IMR-90 (cell line): ENCODE data around the gene FOCAD. TPM values are rescaled to one million over a fixed set of nuclear protein-coding genes. Genes with fewer than 3 reads are reported as not detected.

ENCODE experiments used
- ATAC-seq: fragments of 200-7000 bp; cut with Tn5 transposase; 2 replicates; pipeline ENCODE4 v1.9.1; 2020; ENCODE audit warnings: low read depth, mild to moderate bottlenecking, moderate library complexity
- Bru-seq: library from RNA; stranded (reverse); fragments of 400-500 nt; gene quantifications from one replicate; lab custom pipeline; 2021; lab: Mats Ljungman, UMichigan
- BruChase-seq, 2 experiments: library from RNA; stranded (reverse); fragments of 400-500 nt; gene quantifications; one replicate each; lab custom pipeline; 2021; lab: Mats Ljungman, UMichigan
- BruUV-seq: library from RNA; stranded (reverse); fragments of 400-500 nt; replicated peaks from 2 replicates; lab custom pipeline; 2021; lab: Mats Ljungman, UMichigan
- CTCF ChIA-PET: fragments of 300-600 bp; formaldehyde crosslinking; extraction: SDS; loops from one replicate; lab custom pipeline; 2021; ENCODE audit warnings: antibody characterized with exemption; lab: Yijun Ruan, JAX
- POLR2A ChIA-PET: fragments of 300-600 bp; sonication (Branson Sonifier 250); formaldehyde crosslinking; loops from one replicate; lab custom pipeline; 2022; ENCODE audit warnings: antibody characterized with exemption; ENCODE audit not compliant: unreplicated experiment; lab: Charles Lee
- DNase-seq: peaks from one replicate; pipeline ENCODE4 v3.0.0; 2013
- H2AFZ ChIP-seq: replicated peaks from 2 replicates; pipeline ENCODE3; 2013; ENCODE audit warnings: low read length, mild to moderate bottlenecking; ENCODE audit not compliant: poor library complexity
- H2AK5ac ChIP-seq: 2 replicates; pipeline ENCODE4 v1.6.1; 2013; ENCODE audit warnings: low read depth, low read length, inconsistent platforms
- H2AK9ac ChIP-seq: replicated peaks from 2 replicates; pipeline ENCODE3; 2013; ENCODE audit warnings: mild to moderate bottlenecking, low read depth, low read length, moderate library complexity; ENCODE audit not compliant: poor library complexity
- H2BK120ac ChIP-seq: 2 replicates; pipeline ENCODE4 v1.6.1; 2013; ENCODE audit warnings: low read depth, low read length, inconsistent platforms
- H2BK15ac ChIP-seq: 3 replicates; pipeline ENCODE4 v1.6.1; 2013; ENCODE audit warnings: low read depth, low read length, inconsistent platforms
- H2BK20ac ChIP-seq: 2 replicates; pipeline ENCODE4 v1.6.1; 2013; ENCODE audit warnings: low read depth, mild to moderate bottlenecking, inconsistent platforms, low read length, moderate library complexity
- H2BK5ac ChIP-seq: 2 replicates; pipeline ENCODE4 v1.6.1; 2013; ENCODE audit warnings: mild to moderate bottlenecking, low read depth, low read length, inconsistent platforms; ENCODE audit not compliant: poor library complexity, severe bottlenecking
- H3K14ac ChIP-seq: replicated peaks from 2 replicates; pipeline ENCODE4 v1.6.1; 2013; ENCODE audit warnings: low read depth, low read length, inconsistent platforms
- H3K18ac ChIP-seq: 2 replicates; pipeline ENCODE4 v1.6.1; 2013; ENCODE audit warnings: low read depth, low read length, control low read depth
- H3K23ac ChIP-seq: 2 replicates; pipeline ENCODE4 v1.6.1; 2013; ENCODE audit warnings: low read depth, low read length, inconsistent platforms
- H3K27ac ChIP-seq: 2 replicates; pipeline ENCODE4 v1.5.1; 2013; ENCODE audit warnings: mild to moderate bottlenecking, control low read depth, low read length; ENCODE audit not compliant: insufficient read depth
- H3K27me3 ChIP-seq: 2 replicates; pipeline ENCODE4 v1.6.1; 2013; ENCODE audit warnings: low read length; ENCODE audit not compliant: control insufficient read depth, insufficient read depth
- H3K36me3 ChIP-seq: 2 replicates; pipeline ENCODE4 v1.6.1; 2013; ENCODE audit warnings: low read length, mixed read lengths; ENCODE audit not compliant: control insufficient read depth, insufficient read depth
- H3K4ac ChIP-seq: 2 replicates; pipeline ENCODE4 v1.6.1; 2013; ENCODE audit warnings: low read depth, low read length, inconsistent platforms
- H3K4me1 ChIP-seq: 2 replicates; pipeline ENCODE4 v1.6.1; 2013; ENCODE audit warnings: low read length, mixed read lengths; ENCODE audit not compliant: control insufficient read depth, insufficient read depth
- H3K4me2 ChIP-seq: 2 replicates; pipeline ENCODE4 v1.6.1; 2013; ENCODE audit warnings: low read depth, mild to moderate bottlenecking, control low read depth, low read length, moderate library complexity
- H3K4me3 ChIP-seq: 2 replicates; pipeline ENCODE4 v1.5.1; 2013; ENCODE audit warnings: low read depth, mild to moderate bottlenecking, control low read depth, low read length, moderate library complexity; ENCODE audit not compliant: insufficient read depth
- H3K56ac ChIP-seq: 2 replicates; pipeline ENCODE4 v1.6.1; 2013; ENCODE audit warnings: low read length, inconsistent platforms; ENCODE audit not compliant: insufficient read depth; ENCODE audit errors: extremely low read depth
- H3K79me1 ChIP-seq, 2 experiments: 2 replicates each; pipeline ENCODE4 v1.6.1; 2013; ENCODE audit warnings: low read length in 2 of 2, inconsistent platforms in 1 of 2, low read depth in 1 of 2
- H3K9ac ChIP-seq: 2 replicates; pipeline ENCODE4 v1.6.1; 2013; ENCODE audit warnings: low read depth, low read length, control low read depth
- H3K9me1 ChIP-seq: 2 replicates; pipeline ENCODE4 v1.6.1; 2013; ENCODE audit warnings: low read length, inconsistent platforms; ENCODE audit not compliant: insufficient read depth
- H3K9me3 ChIP-seq: 2 replicates; pipeline ENCODE4 v1.6.1; 2013; ENCODE audit warnings: low read length; ENCODE audit not compliant: control insufficient read depth, insufficient read depth
- H4K20me1 ChIP-seq: 2 replicates; pipeline ENCODE4 v1.6.1; 2013; ENCODE audit warnings: low read length, inconsistent platforms; ENCODE audit not compliant: insufficient read depth
- H4K5ac ChIP-seq: 2 replicates; pipeline ENCODE4 v1.6.1; 2013; ENCODE audit warnings: mild to moderate bottlenecking, low read depth, low read length, control low read depth
- H4K8ac ChIP-seq, 2 experiments: 2 replicates each; pipeline ENCODE4 v1.6.1; 2013; ENCODE audit warnings: low read depth in 2 of 2, low read length in 2 of 2, control low read depth in 1 of 2, inconsistent platforms in 1 of 2
- H4K91ac ChIP-seq: 2 replicates; pipeline ENCODE4 v1.6.1; 2013; ENCODE audit warnings: low read depth, low read length, inconsistent platforms; ENCODE audit not compliant: insufficient read depth
- FOS ChIP-seq: fragments of 150-350 bp; IDR thresholded peaks from 2 replicates; pipeline ENCODE4 v1.6.1; 2016; ENCODE audit warnings: low read depth, low read length
- MAZ ChIP-seq: IDR thresholded peaks from 2 replicates; pipeline ENCODE4 v1.6.1; 2012; ENCODE audit warnings: low read depth, mild to moderate bottlenecking, low read length, improper control_type of control experiment, moderate library complexity, borderline replicate concordance
- MXI1 ChIP-seq: IDR thresholded peaks from 2 replicates; pipeline ENCODE4 v1.6.1; 2012; ENCODE audit warnings: low read depth, mild to moderate bottlenecking, low read length, moderate library complexity, borderline replicate concordance
- POLR2A ChIP-seq: IDR thresholded peaks from 2 replicates; pipeline ENCODE4 v1.6.1; 2012; ENCODE audit warnings: mild to moderate bottlenecking, low read depth, low read length
- SMC3 ChIP-seq: fragments of 150-350 bp; IDR thresholded peaks from 2 replicates; pipeline ENCODE4 v1.6.1; 2016; ENCODE audit warnings: low read depth, mild to moderate bottlenecking, antibody characterized with exemption, low read length, moderate library complexity
- WGBS, 2 experiments: methylation state at CpG; one replicate each; pipeline versions ENCODE4 v1.1.5 to v1.1.7; 2013; ENCODE audit warnings: missing lambda C conversion rate in 2 of 2; ENCODE audit not compliant: insufficient read length in 1 of 2; ENCODE audit errors: extremely low coverage in 2 of 2; 5-methylcytosine and 5-hydroxymethylcytosine counted together
- dilution Hi-C: fragments of 300-500 bp; cut with HindIII; formaldehyde crosslinking; loops from one replicate; pipeline ENCODE4 v1.14.3; 2018; ENCODE audit warnings: low sequenced_read_pairs; ENCODE audit not compliant: unreplicated experiment
- in situ Hi-C: fragments of 300-500 bp; cut with MboI; formaldehyde crosslinking; loops from 3 replicates; pipeline ENCODE4 v1.14.3; 2019; ENCODE audit warnings: low sequenced_read_pairs, inconsistent platforms, mixed read lengths
- intact Hi-C: fragments of 100-400 bp; cut with micrococcal nuclease; formaldehyde crosslinking; loops from 2 replicates; pipeline ENCODE4 v1.10.0; 2022
- long read RNA-seq: library from polyadenylated mRNA; unstranded; transcript quantifications from one replicate; pipeline ENCODE4 v2.0.0, GENCODE V29; 2021; ENCODE audit not compliant: unreplicated experiment
- polyA plus RNA-seq, 3 experiments: library from polyadenylated mRNA; depleted of rRNA; stranded (reverse); fragments of >200 nt; gene quantifications; 2 replicates each; pipeline ENCODE4 v1.2.3, GENCODE V29; 2012; ENCODE audit warnings: low replicate concordance in 1 of 3
- total RNA-seq: library from RNA; depleted of rRNA; stranded (reverse); fragments of >200 nt; gene quantifications from 2 replicates; pipeline ENCODE4 v1.2.3, GENCODE V29; 2012; rRNA removed

FOCAD gene
- 73.9 and 91.2 TPM in 2 replicates for total RNA-seq
- polyA plus RNA-seq (2012; rRNA removed) = 21.2 and 28.8 TPM in 2 replicates
- polyA plus RNA-seq (2012; cell fraction: cytosol; rRNA removed) = 6.6 and 26.5 TPM in 2 replicates
- 22.3 and 54.3 TPM in 2 replicates for polyA plus RNA-seq (2012; cell fraction: nucleus; rRNA removed; ENCODE audit: low replicate concordance)
- Bru-seq, nascent RNA = percentile 76 among the genes with signal in this experiment
- BruChase-seq, experiment 1, labeled RNA remaining after a 6-hour chase = percentile 63 among the genes with signal in this experiment
- BruChase-seq, experiment 2, labeled RNA remaining after a 2-hour chase = percentile 75 among the genes with signal in this experiment
- long read RNA-seq, full-length matches to known transcripts = 2 of 175 reads
- long read RNA-seq, partial matches to known transcripts = 133 of 175 reads
- long read RNA-seq, other reads (novel, unspliced or antisense) = 40 of 175 reads

DNA sequence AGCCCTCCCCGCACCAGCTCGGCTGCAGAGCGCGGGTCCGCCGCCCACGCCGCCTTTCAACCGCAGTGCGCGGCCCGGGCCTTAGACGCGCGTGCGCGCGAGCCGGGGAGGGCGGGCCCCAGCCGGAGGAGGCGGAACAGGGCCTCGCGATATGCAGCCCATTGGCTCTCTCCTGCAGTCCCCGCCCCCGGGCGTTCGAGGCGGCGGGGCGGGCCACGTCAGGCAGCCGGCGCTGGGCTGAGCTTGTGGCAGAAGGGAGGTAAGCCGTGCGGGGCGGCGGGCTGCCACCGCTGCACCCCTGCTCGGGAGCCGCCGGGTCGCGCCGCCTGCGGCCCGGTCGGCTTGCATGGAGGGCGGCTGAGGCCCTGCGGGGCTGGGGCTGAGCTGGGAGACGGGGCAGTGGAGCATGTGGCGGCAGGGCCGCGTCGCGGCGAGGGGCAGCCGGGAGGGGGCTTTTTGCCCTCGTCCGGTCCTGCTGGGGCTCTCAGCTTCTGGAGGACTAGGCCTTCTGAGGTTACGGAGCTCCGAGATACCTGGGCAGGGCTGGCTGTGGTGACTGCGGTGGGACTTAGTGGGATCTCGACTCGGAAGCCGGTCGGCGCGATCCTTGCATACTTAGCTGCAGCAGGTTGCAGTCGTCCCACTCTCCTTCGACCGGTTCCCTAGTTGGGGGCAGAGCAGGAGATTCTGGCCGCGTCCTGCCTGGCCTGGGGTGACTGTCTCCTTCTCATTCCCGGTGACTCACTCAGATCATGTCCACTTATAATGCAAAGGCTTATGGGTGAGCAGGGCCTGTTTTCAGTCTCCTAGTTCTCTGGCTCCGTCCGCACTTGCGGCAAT is at the start of gene FOCAD:
Gene FOCAD, plus strand, starts transcription at position 225 of the 840 bp plus-strand sequence. CDS start 31,095 bp downstream, outside the sequence.
- Histone ChIP-seq H3K14ac (peak within 1 kb of the TSS; percentile 80), H4K20me1 (peaks cover 11% of the 10 kb centered on the region; the same call in 1 of the 2 replicates), H3K4me2 (peak within 1 kb of the TSS; percentile 94), H2AK5ac (peak within 1 kb of the TSS; percentile 61; the same call in 1 of the 2 replicates), H4K5ac (no peak within 1 kb of the TSS), H3K27ac (peak within 1 kb of the TSS; percentile 61), H3K9ac (peak within 1 kb of the TSS; percentile 58), H4K8ac (peak within 1 kb of the TSS in 1 of 2 experiments; percentile 79; a peak in 2 of 4 replicates), H2AFZ (peak within 1 kb of the TSS; percentile 96), H3K56ac (peak within 1 kb of the TSS; percentile 68), H3K4me3 (peak within 1 kb of the TSS; percentile 60), H2BK15ac (no peak within 1 kb of the TSS; the same call in 2 of the 3 replicates), H3K79me1 (peaks cover 11 to 23% of the 10 kb centered on the region in 2 experiments), H2AK9ac (peak within 1 kb of the TSS; percentile 93), H4K91ac (peak within 1 kb of the TSS; percentile 59), H2BK20ac (peak within 1 kb of the TSS; percentile 15; the same call in 1 of the 2 replicates), H3K4ac (peak within 1 kb of the TSS; percentile 85), H3K36me3 (no peaks in the 10 kb centered on the region), H2BK5ac (peak within 1 kb of the TSS; percentile 70), H3K4me1 (0 out of 2 replicates have a peak, but pooled peaks cover under 1% of the 10 kb centered on the region), H3K27me3 (no peaks in the 10 kb centered on the region), H3K18ac (peak within 1 kb of the TSS; percentile 53; the same call in 1 of the 2 replicates), H3K23ac (peak within 1 kb of the TSS; percentile 74), H3K9me1 (peaks cover 3% of the 10 kb centered on the region; the same call in 1 of the 2 replicates), H2BK120ac (peak within 1 kb of the TSS; percentile 27), H3K9me3 (no peaks in the 10 kb centered on the region)
- ChIA-PET CTCF (interaction anchor here (0.7 to 1.6 kb wide), 2 partner anchors 257 to 288 kb away, joined by 3 to 6 read pairs; no protein-coding TSS in a partner anchor), POLR2A (interaction anchor here (0.6 kb wide), 3 partner anchors 113 to 190 kb away, joined by 3 to 5 read pairs (median 4); no protein-coding TSS in a partner anchor)
- TF ChIP-seq FOS = 0 out of 2 replicates have a peak, but pooled peaks have one; percentile 40
- peak; percentile 70; the same call in 1 of the 2 replicates for TF ChIP-seq MXI1
- TF ChIP-seq SMC3 = no peak
- peak; percentile 95 for TF ChIP-seq POLR2A
- peak; percentile 80; the same call in 1 of the 2 replicates for TF ChIP-seq MAZ
- dilution Hi-C loops = no loop called here
- in situ Hi-C loops = no loop called here
- intact Hi-C loops = loop anchor here (1.0 to 5.0 kb wide), 4 partner anchors 61 to 428 kb away; partner anchors contain the start of gene MLLT3
- BruUV-seq = no TSS peak
- WGBS, 2 experiments = 0% methylated on average over 38 of the region's 78 CpGs; no CpG with 5 or more reads in 1 of the 2 experiments
- ATAC-seq (peak; percentile 99), DNase-seq (peak; percentile 92)
